ENCODE measurements around the gene OR13C2.
"Not testable (repeated sequence)": the region's sequence is repeated elsewhere in the genome, so short reads cannot be mapped to it uniquely, and the experiment has no call there.

OR13C2 gene

DNA sequence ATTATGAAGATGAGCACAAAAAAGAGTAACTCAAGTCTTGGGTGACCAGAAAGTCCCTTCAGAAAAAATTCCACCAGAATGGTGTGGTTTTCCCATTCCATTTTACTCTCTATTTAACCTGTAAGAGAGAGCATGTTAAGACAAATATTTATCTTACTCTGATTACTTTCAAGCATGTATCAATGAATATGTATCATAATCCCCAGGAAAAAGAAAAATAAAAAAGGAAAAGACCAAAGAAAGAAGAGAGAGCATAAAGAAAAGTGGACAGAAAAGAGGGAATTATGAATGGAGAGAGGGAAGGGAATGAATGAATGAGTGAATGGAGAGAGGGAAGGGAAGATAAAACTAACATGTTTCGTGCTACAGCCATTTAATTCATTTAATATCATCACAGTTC is at the start of gene OR13C2:
Gene OR13C2 (minus strand): TSS at position 101 of the 400 bp plus-strand sequence. CDS start 0 bp downstream, at position 101.
- DNase-seq (ENCODE audit: low spot score) = not testable (repeated sequence)

GRCh38 chr9:104635456-104635855 is 30.0 kb upstream of the OR13C2 start:
- no peak for DNase-seq (ENCODE audit: low spot score)

- no peak for DNase-seq (ENCODE audit: low spot score)
Measured at GRCh38 chr9:104633976-104634520, 28.6 kb upstream of the OR13C2 start.

- DNase-seq (ENCODE audit: low spot score) = not testable (repeated sequence)
Measured at GRCh38 chr9:104625964-104626363, 20.5 kb upstream of the OR13C2 start.

DNA sequence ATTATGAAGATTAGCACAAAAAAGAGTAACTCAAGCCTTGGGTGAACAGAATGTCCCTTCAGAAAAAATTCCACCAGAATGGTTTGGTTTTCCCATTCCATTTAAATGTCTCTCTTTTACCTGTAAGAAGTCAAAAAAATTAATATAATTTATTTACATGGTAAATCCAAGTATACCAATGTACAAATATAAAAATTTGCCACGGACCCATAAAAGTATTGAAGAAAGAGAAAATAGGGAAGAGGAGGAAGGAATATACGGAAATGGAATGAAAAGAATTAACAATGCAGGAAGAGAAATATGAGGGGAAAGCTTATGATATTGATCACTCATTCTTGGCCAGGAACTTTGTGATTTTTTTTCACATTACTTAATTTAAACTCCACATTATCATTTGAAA is 12.7 kb upstream of the OR13C2 start, which contains the start of gene OR13C9:
Gene OR13C9 (minus strand): TSS at position 101 of the 400 bp plus-strand sequence. CDS start 0 bp downstream, at position 101.
- DNase-seq (ENCODE audit: low spot score) = no peak

DNA sequence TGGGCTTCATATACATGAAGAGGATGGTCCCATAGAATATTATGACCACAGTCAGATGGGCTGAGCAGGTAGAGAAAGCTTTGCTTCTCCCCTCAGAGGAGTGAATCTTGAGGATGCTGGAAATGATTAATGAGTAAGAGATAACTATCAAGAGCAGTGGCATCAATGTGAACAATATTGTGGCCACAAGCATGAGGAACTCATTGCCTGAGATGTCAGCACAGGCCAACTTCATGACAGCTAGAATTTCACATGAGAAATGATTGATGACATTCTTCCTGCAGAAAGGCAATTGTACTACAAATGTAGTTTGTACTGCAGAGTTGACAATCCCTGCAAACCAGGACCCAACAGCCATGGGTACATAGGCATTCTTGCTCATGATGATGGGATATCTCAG is 12.0 kb upstream of the OR13C2 start:
- no peak for DNase-seq (ENCODE audit: low spot score)

GRCh38 chr9:104611213-104611612 is 5.8 kb upstream of the OR13C2 start:
- DNase-seq (ENCODE audit: low spot score) = no peak

DNA sequence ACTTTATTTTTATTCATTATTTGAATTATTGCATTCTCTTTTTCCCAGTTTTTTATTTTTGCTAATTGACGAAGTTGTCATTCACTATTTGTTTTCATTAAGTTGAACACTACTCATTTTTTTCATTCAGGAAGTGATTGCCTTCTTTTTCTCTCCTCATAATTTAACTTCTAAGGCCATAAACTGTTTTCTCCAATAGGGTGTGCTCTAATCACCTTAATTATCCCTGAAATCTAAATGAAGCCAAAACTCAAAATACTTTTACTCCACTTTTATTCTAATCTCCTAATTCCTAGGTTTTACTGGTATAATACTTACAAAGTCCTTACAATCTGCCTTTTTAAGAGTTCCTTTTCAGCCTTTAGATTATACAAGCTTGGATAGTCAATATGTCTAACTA is 2.9 kb upstream of the OR13C2 start:
- DNase-seq (ENCODE audit: low spot score) = no peak

DNA sequence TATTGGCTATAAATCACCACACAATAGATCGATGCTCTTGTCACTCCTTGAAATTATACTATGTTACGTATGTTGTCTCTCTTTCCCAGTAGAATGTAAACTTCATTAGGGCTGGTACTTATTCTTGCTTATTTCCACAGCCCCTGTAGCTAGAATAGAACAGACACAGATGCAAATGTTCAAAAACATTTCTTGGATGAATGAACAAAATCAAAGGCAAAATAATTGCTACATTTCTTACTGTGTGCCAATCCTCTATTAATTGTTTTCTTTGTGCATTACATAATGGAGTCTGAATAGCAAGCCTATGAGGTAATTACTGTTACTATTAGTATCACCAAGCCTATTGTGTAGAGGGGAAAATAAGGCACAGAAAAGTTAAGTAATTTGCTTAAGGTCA is 725 bp upstream of the OR13C2 start:
- DNase-seq (ENCODE audit: low spot score) = no peak

DNA sequence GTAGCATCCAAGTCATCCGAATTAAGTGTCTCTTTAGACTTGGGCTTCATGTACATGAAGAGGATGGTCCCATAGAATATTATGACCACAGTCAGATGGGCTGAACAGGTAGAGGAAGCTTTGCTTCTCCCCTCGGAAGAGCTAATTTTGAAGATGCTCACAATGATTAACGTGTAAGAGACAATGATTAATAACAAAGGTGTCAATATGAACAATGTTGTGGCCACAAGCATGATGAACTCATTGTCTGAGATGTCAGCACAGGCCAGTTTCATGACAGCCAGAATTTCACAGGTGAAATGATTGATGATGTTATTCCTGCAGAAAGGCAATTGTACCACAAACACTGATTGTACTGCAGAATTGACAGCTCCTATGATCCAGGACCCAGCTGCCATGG is 626 bp downstream of the OR13C2 start:
- no peak for DNase-seq (ENCODE audit: low spot score)

- DNase-seq (ENCODE audit: low spot score) = not testable (repeated sequence)
Measured at GRCh38 chr9:104599313-104599712, 6.1 kb downstream of the OR13C2 start, which contains the start of gene OR13C5. OR13C5 (minus strand) TSS chr9:104599413; CDS start chr9:104599413, 0 bp downstream.

GRCh38 chr9:104598749-104599148 is 6.7 kb downstream of the OR13C2 start:
- not testable (repeated sequence) for DNase-seq (ENCODE audit: low spot score)

- no peak for DNase-seq (ENCODE audit: low spot score)
Measured at GRCh38 chr9:104589626-104590025, 15.8 kb downstream of the OR13C2 start.

GRCh38 chr9:104586496-104587180 is 18.8 kb downstream of the OR13C2 start:
- DNase-seq (ENCODE audit: low spot score) = no peak

- no peak for DNase-seq (ENCODE audit: low spot score)
Measured at GRCh38 chr9:104580562-104580961, 24.9 kb downstream of the OR13C2 start.

- DNase-seq (ENCODE audit: low spot score) = no peak
Measured at GRCh38 chr9:104577263-104577662, 28.2 kb downstream of the OR13C2 start.

- DNase-seq (ENCODE audit: low spot score) = no peak
Measured at GRCh38 chr9:104575456-104575855, 30.0 kb downstream of the OR13C2 start.

DNA sequence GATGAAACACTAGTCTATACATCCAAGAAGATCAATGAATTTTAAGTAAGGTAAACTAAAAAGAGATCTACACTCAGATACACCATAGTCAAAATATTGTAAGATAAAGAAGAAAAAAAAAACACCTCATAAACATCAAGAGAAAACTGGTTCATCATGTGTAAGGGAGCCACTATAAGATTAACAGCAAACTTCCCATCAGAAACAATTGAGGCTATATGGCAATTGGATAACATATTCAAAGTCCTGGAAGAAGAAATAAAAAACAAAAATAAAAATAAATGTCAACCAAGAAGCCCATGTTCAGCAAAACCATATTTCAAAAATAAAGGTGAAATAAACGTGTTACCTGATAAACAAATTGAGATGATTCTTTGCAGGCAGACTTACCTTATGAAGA is 32.8 kb downstream of the OR13C2 start:
- no peak for DNase-seq (ENCODE audit: low spot score)

DNA sequence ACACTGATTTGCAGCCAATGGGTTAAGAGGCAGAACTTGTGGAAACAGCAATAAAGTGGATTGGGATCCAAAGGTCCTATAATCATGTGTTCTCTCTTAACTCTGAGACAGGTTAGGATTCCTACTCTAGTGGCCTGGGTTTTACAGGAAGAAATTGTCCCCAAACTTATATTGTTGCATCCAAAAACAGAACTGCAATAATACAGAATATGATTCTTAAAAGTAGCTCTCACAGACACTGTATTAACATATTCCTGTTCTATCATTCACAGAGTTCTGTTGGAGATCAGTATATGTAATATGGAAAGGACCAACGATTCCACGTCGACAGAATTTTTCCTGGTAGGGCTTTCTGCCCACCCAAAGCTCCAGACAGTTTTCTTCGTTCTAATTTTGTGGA is 36.6 kb downstream of the OR13C2 start, which contains the start of gene OR13C8:
Gene OR13C8 (plus strand): TSS at position 301 of the 400 bp plus-strand sequence. CDS start 0 bp downstream, at position 301.
- DNase-seq (ENCODE audit: low spot score) = no peak

DNA sequence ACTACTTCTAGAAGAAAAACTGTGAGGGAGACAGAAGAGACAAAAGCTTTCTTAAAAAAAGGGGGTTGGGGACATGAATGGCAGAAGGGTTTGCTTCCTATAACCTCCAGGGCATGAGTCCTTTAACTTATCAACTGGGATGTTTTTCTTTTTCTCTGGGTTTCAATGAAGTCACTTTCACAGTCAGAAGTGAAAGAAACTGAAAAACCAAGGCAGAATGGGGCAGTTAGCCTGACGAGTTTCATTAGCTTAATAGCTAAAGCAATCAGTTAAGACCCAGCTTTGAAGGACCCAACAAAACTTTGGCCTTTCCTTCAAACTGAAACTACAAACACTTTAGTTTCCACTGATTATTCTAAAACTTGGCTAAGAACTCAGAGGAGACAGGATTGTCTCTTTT is 41.1 kb downstream of the OR13C2 start:
- no peak for DNase-seq (ENCODE audit: low spot score)

GRCh38 chr9:104556830-104557634 is 48.4 kb downstream of the OR13C2 start:
- no peak for DNase-seq (ENCODE audit: low spot score)

DNA sequence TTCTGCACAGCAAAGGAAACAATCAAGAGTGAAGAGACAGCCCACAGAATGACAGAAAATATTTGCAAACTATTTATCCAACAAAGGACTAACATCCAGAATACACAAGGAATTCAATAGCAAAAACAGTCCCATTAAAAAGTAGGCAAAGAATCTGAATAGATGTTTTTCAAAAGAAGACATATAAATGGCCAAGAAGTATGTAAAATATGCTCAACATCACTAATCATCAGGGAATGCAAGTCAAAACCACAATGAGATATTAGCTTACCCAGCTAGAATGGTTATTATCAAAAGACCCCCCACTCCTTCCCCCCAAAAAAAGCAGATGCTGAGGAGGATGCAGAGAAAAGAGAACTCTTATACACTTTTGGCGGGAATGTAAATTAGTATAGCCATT is 49.9 kb downstream of the OR13C2 start:
- no peak for DNase-seq (ENCODE audit: low spot score)

Measured in activated CD4-positive, alpha-beta T cell treated with anti-CD3 and anti-CD28 coated beads, Interleukin-2, Interleukin-4, amounts not matched to agents 100 ng/mL and 50 ng/mL, durations not matched to agents 16 hours and 8 hours (primary cell).